ENCODE results near the gene SLC25A22. TPM values are rescaled to one million over a fixed set of nuclear protein-coding genes. Genes with fewer than 3 reads are reported as not detected.

SLC25A22 gene
- total and polyA plus RNA-seq, 9 donors, result 0.42 to 23.3 (median 15.5) TPM

GRCh38 chr11:824942-825341 lies 26.9 kb upstream of the SLC25A22 start:
- WGBS, 3 donors, result 81 to 86% (median 81%) methylated on average over 11 of the region's 11 CpGs
- TF ChIP-seq EP300 (IDR thresholded peaks at IDR 0.05), result no peak
- no peak for TF ChIP-seq POLR2A (IDR thresholded peaks at IDR 0.05)
- no peak for TF ChIP-seq CTCF (IDR thresholded peaks at IDR 0.05)
- Histone ChIP-seq H3K36me3 (peaks cover 2% of the 10 kb centered on the region), H3K27ac (no peak overlapping the region), H3K4me1 (ENCODE audit: insufficient read depth) (peaks cover 13% of the 10 kb centered on the region), H3K9me3 (no peaks in the 10 kb centered on the region), H3K27me3 (no peaks in the 10 kb centered on the region), H3K4me3 (no peak overlapping the region)
- intact Hi-C loops (cut with DNase I), result no loop called here
- no peak for DNase-seq

- no peaks in the 10 kb centered on the region for H3K9me3 ChIP-seq
- no peak for DNase-seq
- TF ChIP-seq CTCF (IDR thresholded peaks at IDR 0.05) (no peak), POLR2A (IDR thresholded peaks at IDR 0.05) (no peak), EP300 (IDR thresholded peaks at IDR 0.05) (no peak)
- H3K4me3 ChIP-seq, result no peak overlapping the region
- intact Hi-C loops (cut with DNase I), result no loop called here
- 78 to 87% (median 84%) methylated on average over 39 to 59 of the region's 59 CpGs for WGBS, 3 donors
- peaks cover 2% of the 10 kb centered on the region for H3K36me3 ChIP-seq
- H3K27me3 ChIP-seq, result no peaks in the 10 kb centered on the region
- no peak overlapping the region for H3K27ac ChIP-seq
- H3K4me1 ChIP-seq (ENCODE audit: insufficient read depth), result peaks cover 10% of the 10 kb centered on the region
These were observed 26.3 kb upstream of the SLC25A22 start for GRCh38 chr11:824292-824880.

GRCh38 chr11:823441-824291 lies 25.6 kb upstream of the SLC25A22 start:
- Histone ChIP-seq H3K9me3 (no peaks in the 10 kb centered on the region), H3K4me3 (no peak overlapping the region), H3K4me1 (ENCODE audit: insufficient read depth) (peaks cover 14% of the 10 kb centered on the region), H3K27ac (no peak overlapping the region), H3K27me3 (no peaks in the 10 kb centered on the region), H3K36me3 (peaks cover 2% of the 10 kb centered on the region)
- no peak for TF ChIP-seq EP300 (IDR thresholded peaks at IDR 0.05)
- no peak for TF ChIP-seq CTCF (IDR thresholded peaks at IDR 0.05)
- TF ChIP-seq POLR2A (IDR thresholded peaks at IDR 0.05), result no peak
- intact Hi-C loops (cut with DNase I), result no loop called here
- no peak for DNase-seq
- WGBS, 3 donors, result 84 to 88% (median 85%) methylated on average over 53 of the region's 53 CpGs

GRCh38 chr11:821512-822371 lies 23.7 kb upstream of the SLC25A22 start:
- Histone ChIP-seq H3K27me3 (no peaks in the 10 kb centered on the region), H3K36me3 (peaks cover 2% of the 10 kb centered on the region), H3K9me3 (no peaks in the 10 kb centered on the region), H3K27ac (no peak overlapping the region), H3K4me1 (ENCODE audit: insufficient read depth) (peaks cover 14% of the 10 kb centered on the region), H3K4me3 (no peak overlapping the region)
- TF ChIP-seq CTCF (IDR thresholded peaks at IDR 0.05) (no peak), EP300 (IDR thresholded peaks at IDR 0.05) (no peak), POLR2A (IDR thresholded peaks at IDR 0.05) (no peak)
- 77 to 79% (median 78%) methylated on average over 20 to 22 of the region's 22 CpGs for WGBS, 3 donors
- peak in 2 of 5 donors; percentile 50 to 62 for DNase-seq
- intact Hi-C loops (cut with DNase I), result no loop called here
